Fibroblast of villous mesenchyme (primary cell): ENCODE data around the gene CAB39L. TPM values are rescaled to one million over a fixed set of nuclear protein-coding genes. Genes with fewer than 3 reads are reported as not detected.
A peak's percentile ranks its signal among the peaks of the same experiment; 100 is the strongest.

Experiments
- DNase-seq: peaks from one replicate; pipeline ENCODE4 v3.0.0-alpha.2; 2010; ENCODE audit warnings: low read depth
- H3K4me3 ChIP-seq: 2 replicates; pipeline ENCODE4 v1.5.1; 2011; ENCODE audit warnings: low read depth, mild to moderate bottlenecking, low read length
- total RNA-seq: library from RNA; depleted of rRNA; stranded (reverse); fragments of >200 nt; gene quantifications from 2 replicates; pipeline ENCODE4 v1.2.3, GENCODE V29; 2012
- TF ChIP-seq, protein P1 (sequence below): IDR thresholded peaks from 2 replicates; pipeline ENCODE4 v1.5.1; 2012; ENCODE audit warnings: low read depth, mild to moderate bottlenecking, low read length; ENCODE audit not compliant: insufficient read depth

CAB39L gene
- total RNA-seq, 1 donor, result 15.1 TPM

GRCh38 chr13:49357694-49358093, 86.2 kb downstream of the CAB39L start:
- H3K4me3 ChIP-seq, result no peak overlapping the region
- TF ChIP-seq, protein P1, sequence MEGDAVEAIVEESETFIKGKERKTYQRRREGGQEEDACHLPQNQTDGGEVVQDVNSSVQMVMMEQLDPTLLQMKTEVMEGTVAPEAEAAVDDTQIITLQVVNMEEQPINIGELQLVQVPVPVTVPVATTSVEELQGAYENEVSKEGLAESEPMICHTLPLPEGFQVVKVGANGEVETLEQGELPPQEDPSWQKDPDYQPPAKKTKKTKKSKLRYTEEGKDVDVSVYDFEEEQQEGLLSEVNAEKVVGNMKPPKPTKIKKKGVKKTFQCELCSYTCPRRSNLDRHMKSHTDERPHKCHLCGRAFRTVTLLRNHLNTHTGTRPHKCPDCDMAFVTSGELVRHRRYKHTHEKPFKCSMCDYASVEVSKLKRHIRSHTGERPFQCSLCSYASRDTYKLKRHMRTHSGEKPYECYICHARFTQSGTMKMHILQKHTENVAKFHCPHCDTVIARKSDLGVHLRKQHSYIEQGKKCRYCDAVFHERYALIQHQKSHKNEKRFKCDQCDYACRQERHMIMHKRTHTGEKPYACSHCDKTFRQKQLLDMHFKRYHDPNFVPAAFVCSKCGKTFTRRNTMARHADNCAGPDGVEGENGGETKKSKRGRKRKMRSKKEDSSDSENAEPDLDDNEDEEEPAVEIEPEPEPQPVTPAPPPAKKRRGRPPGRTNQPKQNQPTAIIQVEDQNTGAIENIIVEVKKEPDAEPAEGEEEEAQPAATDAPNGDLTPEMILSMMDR, result no peak
- peak; percentile 48 for DNase-seq

DNA sequence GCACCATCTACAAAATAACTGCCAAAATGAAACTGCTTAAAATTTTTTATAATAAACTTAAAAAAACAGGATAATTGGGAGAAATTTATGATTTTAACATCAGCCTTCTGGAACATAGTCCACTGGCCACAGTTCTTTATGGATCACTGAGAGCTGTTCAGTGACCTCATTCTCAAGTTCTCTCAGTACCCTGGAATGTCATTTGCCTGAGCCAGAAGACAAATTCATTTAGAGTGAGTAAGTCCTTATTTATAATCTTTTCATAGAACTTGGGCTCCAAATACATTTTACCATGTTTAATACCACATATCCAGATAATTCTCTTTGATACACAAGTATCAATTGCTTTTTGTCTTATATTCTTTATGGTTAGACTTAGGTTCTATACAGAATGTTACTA, 87.6 kb downstream of the CAB39L start:
- no peak overlapping the region for H3K4me3 ChIP-seq
- TF ChIP-seq, protein P1, result no peak
- DNase-seq, result peak; percentile 81

- no peak overlapping the region for H3K4me3 ChIP-seq
- DNase-seq, result no peak
Measured at GRCh38 chr13:49354719-49355118, 89.1 kb downstream of the CAB39L start.

GRCh38 chr13:49353908-49354307, 90.0 kb downstream of the CAB39L start:
- TF ChIP-seq, protein P1, result no peak

More at GRCh38 chr13:49354719-49355118, 89.1 kb downstream of the CAB39L start:
- TF ChIP-seq, protein P1, result no peak

DNA sequence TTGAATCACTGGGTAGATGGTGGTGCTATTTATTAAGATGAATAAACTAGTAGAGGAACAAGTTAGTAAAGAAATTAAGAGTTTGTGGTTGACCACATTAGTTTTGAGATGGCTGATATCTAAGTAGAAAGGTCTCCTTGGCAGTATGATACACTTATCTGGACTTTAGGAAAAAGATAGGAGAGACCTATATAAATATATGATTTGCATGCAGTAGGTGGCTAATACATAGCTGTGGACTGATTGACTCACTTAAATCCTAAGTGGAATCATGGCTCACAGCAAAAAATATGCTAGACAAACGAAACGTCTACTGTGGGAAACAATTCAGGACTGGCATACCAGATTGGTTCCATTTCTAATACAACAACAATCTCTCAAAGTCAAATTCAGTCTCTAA, 92.0 kb downstream of the CAB39L start:
- no peak for DNase-seq
- no peak overlapping the region for H3K4me3 ChIP-seq
- TF ChIP-seq, protein P1, result no peak

More at GRCh38 chr13:49353908-49354307, 90.0 kb downstream of the CAB39L start:
- DNase-seq, result no peak
- H3K4me3 ChIP-seq, result no peak overlapping the region

- TF ChIP-seq, protein P1, result no peak
- no peak overlapping the region for H3K4me3 ChIP-seq
- DNase-seq, result no peak
Measured at GRCh38 chr13:49348751-49349150, 95.1 kb downstream of the CAB39L start.
